Right lobe of liver (tissue), 6 donors: ENCODE results near the gene IQUB. TPM values are rescaled to one million over a fixed set of nuclear protein-coding genes. Genes with fewer than 3 reads are reported as not detected.

Experiments used
- ATAC-seq, 4 donors: fragments of 200-7000 bp; cut with Tn5 transposase; one replicate each; pipeline ENCODE4 v1.9.1; 2020; ENCODE audit warnings: mild to moderate bottlenecking in 4 of 4, moderate library complexity in 4 of 4
- DNase-seq, 3 donors: peaks; one replicate each; pipeline ENCODE4 v3.0.0-alpha.2; 2020
- H3K27ac ChIP-seq, 3 donors: fragments of 200-600 bp; one replicate each; pipeline ENCODE4 v1.8.0; 2022
- H3K27me3 ChIP-seq, 2 donors: fragments of 200-600 bp; one replicate each; pipeline ENCODE4 v1.8.0; 2022
- H3K36me3 ChIP-seq, 4 donors: fragments of 200-600 bp; sonication (generic) in 1 of 4; one replicate each; pipeline versions ENCODE4 v1.5.1 to v1.8.0; 2017 to 2022; ENCODE audit warnings: control low read depth in 1 of 4
- H3K4me1 ChIP-seq, 4 donors: fragments of 200-600 bp; sonication (generic) in 1 of 4; one replicate each; pipeline versions ENCODE4 v1.5.1 to v1.8.0; 2017 to 2022; ENCODE audit warnings: control low read depth in 1 of 4
- H3K4me3 ChIP-seq, 3 donors: fragments of 200-600 bp; one replicate each; pipeline ENCODE4 v1.8.0; 2022
- H3K9me3 ChIP-seq, 4 donors: fragments of 200-600 bp; sonication (generic) in 1 of 4; one replicate each; pipeline versions ENCODE4 v1.5.1 to v1.8.0; 2017 to 2022; ENCODE audit warnings: control low read depth in 1 of 4
- CTCF ChIP-seq, 4 donors: fragments of 200-600 bp in 3 of 4; fragments of 450-650 bp in 1 of 4; IDR thresholded peaks; one replicate each; pipeline versions ENCODE4 v1.5.1 to v1.8.0; 2016 to 2022; ENCODE audit warnings: antibody characterized with exemption in 4 of 4, mild to moderate bottlenecking in 2 of 4
- POLR2A ChIP-seq: fragments of 450-650 bp; IDR thresholded peaks from one replicate; pipeline ENCODE4 v1.6.1; 2017; ENCODE audit warnings: antibody characterized with exemption, mild to moderate bottlenecking
- WGBS: methylation state at CpG from one replicate; pipeline ENCODE4 v1.1.6; 2018; ENCODE audit warnings: low coverage, low lambda C conversion rate; ENCODE audit not compliant: insufficient coverage; ENCODE audit errors: missing lambda C conversion rate; 5-methylcytosine and 5-hydroxymethylcytosine counted together
- intact Hi-C, 2 donors: fragments of 100-400 bp; cut with DNase I; formaldehyde crosslinking; loops; one replicate each; pipeline versions ENCODE4 v1.11.2 to v1.14.1; 2022
- total RNA-seq, 6 experiments: library from RNA; depleted of rRNA in 2 of 6; stranded (reverse); fragments of >200 nt in 2 of 6; fragmentation: NEBNext Ultra II Directional in 3 of 6; extraction: Animal tissue kit (Norgen Biotek cat#: 25700) in 3 of 6; gene quantifications; one replicate each; pipeline versions ENCODE4 v1.1.0 to v1.2.4, GENCODE V29; 2016 to 2023
- donor health status: DM: no; HTN: yes; CAD: no.
- donor health status: DM: no; HTN: no; CAD: no.
- donor health status: DM: no; HTN: no; CAD: no.
- donor health status: DM: no; HTN: yes; CAD: no.
- donor health status: DM: no; HTN: yes; CAD: no.

IQUB gene
- total RNA-seq, 6 experiments from 2014 or later = 0.06 to 0.19 (median 0.10) TPM; not detected in 2

DNA sequence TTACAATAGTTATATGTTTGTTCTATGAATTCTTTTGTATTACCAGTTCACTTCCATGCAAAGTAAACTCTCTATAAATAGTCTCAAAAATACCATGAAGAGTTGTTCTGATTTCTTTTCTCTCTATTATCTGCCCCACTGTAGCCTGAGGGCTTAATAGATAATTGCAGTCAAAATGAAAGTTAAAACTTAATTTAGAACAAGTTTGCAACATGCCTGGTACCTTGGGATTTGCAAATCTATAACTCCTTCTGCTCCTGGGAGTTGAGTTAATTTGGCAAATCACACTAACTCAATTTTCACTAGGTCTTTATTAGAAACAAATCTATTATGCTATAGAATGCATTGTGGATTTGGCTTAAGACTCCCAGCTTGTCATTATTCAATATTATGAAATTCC is 45.0 kb upstream of the IQUB start:
- TF ChIP-seq POLR2A = no peak
- TF ChIP-seq CTCF (IDR thresholded peaks at IDR 0.05) = no peak
- intact Hi-C loops = no loop called here

DNA sequence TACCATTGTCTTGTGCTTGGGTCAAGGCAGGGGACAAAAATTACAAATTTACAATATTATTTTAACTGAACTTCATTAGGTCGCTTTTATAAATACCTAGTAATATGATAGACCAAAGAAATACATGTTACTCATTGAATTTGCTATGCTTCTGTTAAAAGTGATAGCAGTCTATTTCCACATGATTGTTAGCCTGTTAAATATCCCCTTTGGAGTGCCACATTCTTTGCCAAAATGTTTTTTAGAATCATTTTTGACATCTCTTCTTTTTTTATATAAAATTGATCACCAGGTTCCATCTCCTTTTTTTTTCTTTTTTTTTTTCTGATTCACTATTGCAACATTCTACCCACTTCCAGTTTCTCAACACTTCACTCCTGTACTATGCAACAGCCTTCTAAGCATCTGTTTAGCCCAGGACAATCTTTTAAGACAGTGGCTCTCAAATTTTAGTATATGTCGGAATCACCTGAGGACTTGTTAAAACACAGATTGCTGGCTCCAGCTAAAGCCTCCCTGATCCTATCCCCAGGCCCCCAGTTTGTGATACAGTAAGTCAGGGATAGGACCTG is 39.6 kb upstream of the IQUB start:
- 61% methylated on average over 2 of the region's 2 CpGs for whole genome bisulfite sequencing
- DNase-seq = no peak
- intact Hi-C loops = no loop called here

More for the DNA sequence above, 45.0 kb upstream of the IQUB start:
- H3K27me3 ChIP-seq = no peaks in the 10 kb centered on the region
- H3K4me3 ChIP-seq = no peak overlapping the region
- H3K27ac ChIP-seq = no peak overlapping the region
- no peaks in the 10 kb centered on the region for H3K36me3 ChIP-seq
- ATAC-seq = no peak
- DNase-seq = no peak
- H3K9me3 ChIP-seq = no peaks in the 10 kb centered on the region
- H3K4me1 ChIP-seq = no peaks in the 10 kb centered on the region

GRCh38 chr7:123573341-123573740 is 38.9 kb upstream of the IQUB start:
- WGBS = 62% methylated on average over 3 of the region's 3 CpGs
- DNase-seq = no peak
- intact Hi-C loops = no loop called here

More for the DNA sequence above, 39.6 kb upstream of the IQUB start:
- no peaks in the 10 kb centered on the region for H3K27me3 ChIP-seq
- H3K36me3 ChIP-seq = no peaks in the 10 kb centered on the region
- no peak for ATAC-seq
- H3K27ac ChIP-seq = no peak overlapping the region
- no peak for TF ChIP-seq POLR2A
- no peak for TF ChIP-seq CTCF (IDR thresholded peaks at IDR 0.05)
- no peaks in the 10 kb centered on the region for H3K9me3 ChIP-seq
- H3K4me3 ChIP-seq = no peak overlapping the region
- H3K4me1 ChIP-seq = no peaks in the 10 kb centered on the region

DNA sequence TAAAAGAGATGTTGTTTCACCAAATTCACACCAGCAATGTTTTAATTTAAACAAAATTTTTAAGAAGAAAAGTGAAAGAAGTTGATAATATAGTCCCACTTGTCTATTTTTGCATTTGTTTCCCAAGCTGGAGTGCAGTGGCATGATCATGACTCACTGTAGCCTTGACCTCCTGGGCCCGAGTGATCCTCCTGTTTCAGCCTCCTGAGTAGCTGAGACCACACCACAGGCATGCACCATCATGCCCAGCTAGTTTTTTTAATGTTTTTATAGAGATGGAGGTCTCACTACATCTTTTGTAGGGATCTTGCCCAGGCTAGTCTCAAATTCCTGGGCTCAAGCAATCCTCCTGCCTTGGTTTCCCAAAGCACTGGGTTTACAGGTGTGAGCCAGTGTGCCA is 37.3 kb upstream of the IQUB start:
- ATAC-seq = no peak
- TF ChIP-seq CTCF (IDR thresholded peaks at IDR 0.05) = no peak
- no peak for TF ChIP-seq POLR2A
- WGBS = 60% methylated on average over 1 of the region's 1 CpG
- H3K4me3 ChIP-seq = no peak overlapping the region
- no peaks in the 10 kb centered on the region for H3K9me3 ChIP-seq
- DNase-seq = no peak
- no peaks in the 10 kb centered on the region for H3K27me3 ChIP-seq
- H3K27ac ChIP-seq = no peak overlapping the region
- H3K4me1 ChIP-seq = no peaks in the 10 kb centered on the region
- H3K36me3 ChIP-seq = no peaks in the 10 kb centered on the region
- intact Hi-C loops = no loop called here

More at GRCh38 chr7:123573341-123573740, 38.9 kb upstream of the IQUB start:
- no peak for TF ChIP-seq CTCF (IDR thresholded peaks at IDR 0.05)
- no peak for ATAC-seq
- H3K36me3 ChIP-seq = no peaks in the 10 kb centered on the region
- no peak overlapping the region for H3K27ac ChIP-seq
- no peaks in the 10 kb centered on the region for H3K4me1 ChIP-seq
- no peaks in the 10 kb centered on the region for H3K9me3 ChIP-seq
- no peaks in the 10 kb centered on the region for H3K27me3 ChIP-seq
- H3K4me3 ChIP-seq = no peak overlapping the region

- Histone ChIP-seq H3K27me3 (no peaks in the 10 kb centered on the region), H3K9me3 (no peaks in the 10 kb centered on the region), H3K4me3 (no peak overlapping the region), H3K36me3 (no peaks in the 10 kb centered on the region), H3K4me1 (no peaks in the 10 kb centered on the region), H3K27ac (no peak overlapping the region)
- 20% methylated on average over 1 of the region's 1 CpG for WGBS
- TF ChIP-seq POLR2A (no peak), CTCF (IDR thresholded peaks at IDR 0.05) (no peak)
- intact Hi-C loops = no loop called here
- ATAC-seq = no peak
- DNase-seq = no peak
Observed at GRCh38 chr7:123571187-123571586, 36.8 kb upstream of the IQUB start.
